Gastroesophageal sphincter (tissue), 4 donors: ENCODE measurements around the gene ARHGAP28. TPM values are rescaled to one million over a fixed set of nuclear protein-coding genes. Genes with fewer than 3 reads are reported as not detected.

ENCODE experiments used
- ATAC-seq: fragments of 150-250 bp; one replicate; pipeline ENCODE4 v1.9.1; 2016; ENCODE audit warnings: mild to moderate bottlenecking, moderate library complexity
- H3K27ac ChIP-seq, 4 donors: fragments of 200-600 bp; sonication (generic) in 3 of 4; 1 replicate in 3 of 4; 2 replicates in 1 of 4; pipeline ENCODE4 v1.5.1; 2016 to 2019
- H3K27me3 ChIP-seq: fragments of 200-600 bp; sonication (generic); one replicate; pipeline ENCODE4 v1.5.1; 2019
- H3K36me3 ChIP-seq, 2 donors: fragments of 200-600 bp; sonication (generic); one replicate each; pipeline ENCODE4 v1.5.1; 2019; ENCODE audit warnings: control low read depth in 1 of 2
- H3K4me1 ChIP-seq, 3 donors: fragments of 200-600 bp; sonication (generic); 1 replicate in 2 of 3; 2 replicates in 1 of 3; pipeline ENCODE4 v1.5.1; 2016 to 2019; ENCODE audit warnings: control low read depth in 2 of 3
- H3K4me3 ChIP-seq, 2 donors: fragments of 200-600 bp; sonication (generic); one replicate each; pipeline ENCODE4 v1.5.1; 2019; ENCODE audit warnings: mild to moderate bottlenecking in 1 of 2, moderate library complexity in 1 of 2
- H3K9me3 ChIP-seq, 3 donors: fragments of 200-600 bp; sonication (generic); one replicate each; pipeline ENCODE4 v1.5.1; 2017 to 2019; ENCODE audit warnings: control low read depth in 2 of 3
- EP300 ChIP-seq: sonication (generic); formaldehyde crosslinking; IDR thresholded peaks from one replicate; pipeline ENCODE4 v1.6.1; 2017; ENCODE audit warnings: antibody characterized with exemption, mild to moderate bottlenecking
- POLR2A ChIP-seq, 2 donors: fragments of 450-650 bp; IDR thresholded peaks; one replicate each; pipeline ENCODE4 v1.6.1; 2017; ENCODE audit warnings: antibody characterized with exemption in 2 of 2, mild to moderate bottlenecking in 2 of 2, moderate library complexity in 1 of 2
- POLR2AphosphoS5 ChIP-seq: sonication (generic); formaldehyde crosslinking; IDR thresholded peaks from one replicate; pipeline ENCODE4 v1.6.1; 2017; ENCODE audit warnings: antibody characterized with exemption
- WGBS, 2 donors: methylation state at CpG; one replicate each; pipeline ENCODE4 v1.1.5; 2018; ENCODE audit warnings: low coverage in 1 of 2; 5-methylcytosine and 5-hydroxymethylcytosine counted together
- total RNA-seq, 4 donors: library from RNA; depleted of rRNA; stranded (reverse); fragments of >200 nt; gene quantifications; one replicate each; pipeline ENCODE4 v1.1.0, GENCODE V29; 2016
- TF ChIP-seq, protein P1 (sequence below), 4 experiments: fragments of 200-600 bp in 2 of 4; fragments of 450-650 bp in 2 of 4; sonication (generic) in 1 of 4; IDR thresholded peaks; one replicate each; pipeline ENCODE4 v1.5.1; 2017 to 2019; ENCODE audit warnings: antibody characterized with exemption in 4 of 4, mild to moderate bottlenecking in 2 of 4, moderate library complexity in 2 of 4

The ARHGAP28 gene
- total RNA-seq, 4 donors from 2014 or later = 0.35 to 1.9 (median 1.1) TPM

DNA sequence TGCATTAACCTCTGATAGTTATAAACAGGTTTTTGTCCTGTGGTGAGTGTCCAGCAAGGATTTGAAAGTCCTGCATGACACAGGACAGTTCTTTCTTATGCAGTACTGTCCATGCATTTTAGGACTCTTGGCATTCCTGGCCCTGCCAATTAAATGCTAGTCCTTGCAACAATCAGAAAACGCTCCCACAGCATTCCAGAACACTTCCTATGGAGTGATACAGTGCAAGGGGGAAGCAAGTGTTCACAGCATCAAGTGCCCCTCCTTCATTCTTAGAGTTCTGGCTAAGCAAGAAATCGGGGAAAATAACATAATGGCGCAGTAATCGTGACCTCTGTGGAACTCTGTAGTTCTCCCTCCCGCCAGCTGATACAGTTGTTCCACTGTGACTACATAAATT lies 62.9 kb downstream of the ARHGAP28 start:
- TF ChIP-seq POLR2A (IDR thresholded peaks at IDR 0.05) (no peak), EP300 (no peak), POLR2AphosphoS5 (no peak)
- TF ChIP-seq, protein P1, sequence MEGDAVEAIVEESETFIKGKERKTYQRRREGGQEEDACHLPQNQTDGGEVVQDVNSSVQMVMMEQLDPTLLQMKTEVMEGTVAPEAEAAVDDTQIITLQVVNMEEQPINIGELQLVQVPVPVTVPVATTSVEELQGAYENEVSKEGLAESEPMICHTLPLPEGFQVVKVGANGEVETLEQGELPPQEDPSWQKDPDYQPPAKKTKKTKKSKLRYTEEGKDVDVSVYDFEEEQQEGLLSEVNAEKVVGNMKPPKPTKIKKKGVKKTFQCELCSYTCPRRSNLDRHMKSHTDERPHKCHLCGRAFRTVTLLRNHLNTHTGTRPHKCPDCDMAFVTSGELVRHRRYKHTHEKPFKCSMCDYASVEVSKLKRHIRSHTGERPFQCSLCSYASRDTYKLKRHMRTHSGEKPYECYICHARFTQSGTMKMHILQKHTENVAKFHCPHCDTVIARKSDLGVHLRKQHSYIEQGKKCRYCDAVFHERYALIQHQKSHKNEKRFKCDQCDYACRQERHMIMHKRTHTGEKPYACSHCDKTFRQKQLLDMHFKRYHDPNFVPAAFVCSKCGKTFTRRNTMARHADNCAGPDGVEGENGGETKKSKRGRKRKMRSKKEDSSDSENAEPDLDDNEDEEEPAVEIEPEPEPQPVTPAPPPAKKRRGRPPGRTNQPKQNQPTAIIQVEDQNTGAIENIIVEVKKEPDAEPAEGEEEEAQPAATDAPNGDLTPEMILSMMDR (IDR thresholded peaks at IDR 0.05) = no peak
- WGBS, 2 donors = 68 to 86% methylated on average over 5 of the region's 5 CpGs
- Histone ChIP-seq H3K27ac (no peak overlapping the region), H3K9me3 (no peaks in the 10 kb centered on the region), H3K36me3 (no peaks in the 10 kb centered on the region), H3K4me3 (no peak overlapping the region), H3K4me1 (no peaks in the 10 kb centered on the region), H3K27me3 (no peaks in the 10 kb centered on the region)
- no peak for ATAC-seq

DNA sequence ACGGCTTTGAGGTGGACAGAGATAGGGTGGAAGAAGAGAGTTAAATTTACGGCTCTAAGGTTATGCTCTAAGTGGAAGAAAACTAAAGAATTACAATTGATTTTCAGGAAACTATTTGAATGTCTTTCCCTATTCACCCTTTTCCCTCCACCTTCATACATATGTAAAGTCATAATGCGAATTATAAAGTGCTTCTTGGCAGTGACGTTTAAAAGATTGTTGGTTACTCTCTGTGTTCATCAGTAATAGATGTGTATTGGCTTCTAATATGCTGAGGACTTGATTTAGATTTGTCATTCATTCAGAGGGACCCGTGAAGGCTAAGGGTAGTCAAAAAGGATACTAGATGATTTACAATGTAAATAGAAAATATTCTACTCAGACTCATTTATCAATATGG lies 63.9 kb downstream of the ARHGAP28 start:
- no peaks in the 10 kb centered on the region for H3K36me3 ChIP-seq
- no peak overlapping the region for H3K4me3 ChIP-seq
- no peaks in the 10 kb centered on the region for H3K4me1 ChIP-seq
- no peak overlapping the region for H3K27ac ChIP-seq
- no peak for ATAC-seq
- TF ChIP-seq EP300 (no peak), POLR2AphosphoS5 (no peak), POLR2A (IDR thresholded peaks at IDR 0.05) (no peak)
- TF ChIP-seq, protein P1 (IDR thresholded peaks at IDR 0.05) = no peak
- WGBS, 2 donors = 92 to 95% methylated on average over 5 of the region's 5 CpGs
- no peaks in the 10 kb centered on the region for H3K9me3 ChIP-seq
- H3K27me3 ChIP-seq = no peaks in the 10 kb centered on the region

DNA sequence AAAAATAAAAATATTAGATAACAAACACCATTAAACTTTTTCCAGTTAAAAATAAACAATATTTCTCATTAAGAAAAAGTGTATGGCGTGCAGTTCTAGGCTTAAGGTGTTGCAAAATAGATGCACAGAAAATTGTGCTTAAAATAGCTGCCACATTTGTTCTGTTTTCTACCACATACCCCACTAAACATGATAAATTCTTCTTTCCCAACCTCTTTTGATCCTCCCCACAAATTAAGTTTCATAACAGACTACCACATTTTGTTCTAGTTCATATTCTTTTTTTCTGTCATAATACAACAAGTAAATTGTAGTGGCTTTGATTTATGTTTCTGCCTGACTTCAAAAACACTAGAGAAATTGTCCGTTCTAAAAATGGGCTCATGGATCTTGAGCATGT lies 64.5 kb downstream of the ARHGAP28 start:
- 89 to 95% methylated on average over 2 of the region's 2 CpGs for WGBS, 2 donors
- no peaks in the 10 kb centered on the region for H3K4me1 ChIP-seq
- no peak overlapping the region for H3K27ac ChIP-seq
- no peaks in the 10 kb centered on the region for H3K27me3 ChIP-seq
- no peaks in the 10 kb centered on the region for H3K36me3 ChIP-seq
- no peaks in the 10 kb centered on the region for H3K9me3 ChIP-seq
- TF ChIP-seq, protein P1 (IDR thresholded peaks at IDR 0.05) = no peak
- TF ChIP-seq POLR2AphosphoS5 (no peak), EP300 (no peak), POLR2A (IDR thresholded peaks at IDR 0.05) (no peak)
- no peak overlapping the region for H3K4me3 ChIP-seq
- no peak for ATAC-seq

DNA sequence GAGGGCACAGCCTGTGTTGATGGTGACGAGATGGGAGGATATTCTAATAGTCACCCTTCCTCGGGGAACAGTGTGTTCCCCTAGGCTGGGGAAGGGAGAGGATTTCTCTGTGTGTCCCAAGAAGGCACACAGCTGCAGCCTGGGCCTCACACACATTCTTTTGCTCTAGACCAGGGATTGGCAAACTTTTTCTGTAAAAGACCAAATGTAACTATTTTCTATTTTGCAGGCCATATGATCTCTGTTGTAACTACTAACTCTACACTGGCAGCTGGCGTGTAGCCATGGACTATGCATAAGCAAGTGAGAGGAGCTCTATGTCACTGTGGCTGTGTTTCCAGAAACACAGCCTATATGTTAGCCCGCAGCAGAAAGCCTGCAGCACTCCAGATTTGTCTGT lies 65.8 kb downstream of the ARHGAP28 start:
- Histone ChIP-seq H3K4me3 (no peak overlapping the region), H3K4me1 (no peaks in the 10 kb centered on the region), H3K27me3 (no peaks in the 10 kb centered on the region), H3K36me3 (no peaks in the 10 kb centered on the region), H3K9me3 (peaks cover 0 to 2% (median 0%) of the 10 kb centered on the region in 3 donors), H3K27ac (no peak overlapping the region)
- TF ChIP-seq POLR2AphosphoS5 (no peak), EP300 (no peak), POLR2A (IDR thresholded peaks at IDR 0.05) (no peak)
- TF ChIP-seq, protein P1 (IDR thresholded peaks at IDR 0.05) = no peak
- 55 to 60% methylated on average over 1 to 3 of the region's 4 CpGs for WGBS, 2 donors
- no peak for ATAC-seq

DNA sequence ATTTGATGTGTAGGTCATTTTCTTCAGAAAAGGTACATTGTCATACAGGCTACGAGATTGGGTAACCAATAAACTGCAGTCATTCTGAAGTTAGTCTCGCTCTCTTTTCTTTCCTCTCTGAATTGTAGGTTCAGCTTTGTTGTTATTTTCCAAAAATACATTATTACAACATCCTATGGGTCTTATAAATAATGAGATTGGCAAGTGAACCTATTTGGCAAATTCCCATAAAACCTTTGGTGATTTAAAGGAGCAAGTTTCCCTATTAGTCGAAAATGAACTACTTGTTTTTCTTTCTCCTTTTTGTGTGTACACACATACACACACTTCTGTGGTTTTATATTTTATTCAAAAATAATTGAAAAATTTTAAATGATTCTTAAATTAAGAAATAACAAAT lies 67.0 kb downstream of the ARHGAP28 start:
- WGBS, 2 donors = 98 to 100% methylated on average over 2 to 3 of the region's 3 CpGs
- Histone ChIP-seq H3K27me3 (no peaks in the 10 kb centered on the region), H3K9me3 (peaks cover 0 to 5% (median 0%) of the 10 kb centered on the region in 3 donors), H3K27ac (no peak overlapping the region), H3K4me3 (no peak overlapping the region), H3K36me3 (no peaks in the 10 kb centered on the region), H3K4me1 (no peaks in the 10 kb centered on the region)
- TF ChIP-seq EP300 (no peak), POLR2A (IDR thresholded peaks at IDR 0.05) (no peak), POLR2AphosphoS5 (no peak)
- TF ChIP-seq, protein P1 (IDR thresholded peaks at IDR 0.05) = no peak
- no peak for ATAC-seq
